Measurements from ENCODE around the gene EMID1.

EMID1 gene

DNA sequence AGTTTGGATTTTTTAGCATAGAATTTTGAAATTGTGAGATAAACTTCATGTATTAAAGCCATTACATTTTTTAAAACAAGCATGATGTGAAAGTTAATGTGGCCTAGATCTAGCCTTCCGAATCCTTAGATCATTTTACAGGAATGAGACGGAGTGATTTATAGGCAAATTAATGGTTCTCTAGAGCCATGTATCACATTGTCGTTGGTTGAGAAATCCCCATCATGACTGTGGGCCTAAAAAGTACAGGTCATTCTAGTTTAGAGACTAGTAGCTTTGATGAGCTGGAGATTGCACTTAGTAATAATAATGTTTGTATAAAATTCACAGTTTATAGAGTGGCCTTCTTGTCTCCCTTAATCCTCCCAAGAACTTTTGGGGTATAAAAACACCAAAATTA lies 69.5 kb downstream of the EMID1 start:
- Histone ChIP-seq H3K9me3 (no peaks in the 10 kb centered on the region), H3K4me3 (no peak overlapping the region), H3K27me3 (ENCODE audit: low read depth) (no peaks in the 10 kb centered on the region), H3K36me3 (replicated peaks) (peaks cover 100% of the 10 kb centered on the region), H3K4me1 (peaks cover 48% of the 10 kb centered on the region)
- no peak for DNase-seq (ENCODE audit: low spot score in 2 of 2)
- in situ Hi-C loops (cut with MboI; ENCODE audit: low sequenced_read_pairs), result no loop called here

DNA sequence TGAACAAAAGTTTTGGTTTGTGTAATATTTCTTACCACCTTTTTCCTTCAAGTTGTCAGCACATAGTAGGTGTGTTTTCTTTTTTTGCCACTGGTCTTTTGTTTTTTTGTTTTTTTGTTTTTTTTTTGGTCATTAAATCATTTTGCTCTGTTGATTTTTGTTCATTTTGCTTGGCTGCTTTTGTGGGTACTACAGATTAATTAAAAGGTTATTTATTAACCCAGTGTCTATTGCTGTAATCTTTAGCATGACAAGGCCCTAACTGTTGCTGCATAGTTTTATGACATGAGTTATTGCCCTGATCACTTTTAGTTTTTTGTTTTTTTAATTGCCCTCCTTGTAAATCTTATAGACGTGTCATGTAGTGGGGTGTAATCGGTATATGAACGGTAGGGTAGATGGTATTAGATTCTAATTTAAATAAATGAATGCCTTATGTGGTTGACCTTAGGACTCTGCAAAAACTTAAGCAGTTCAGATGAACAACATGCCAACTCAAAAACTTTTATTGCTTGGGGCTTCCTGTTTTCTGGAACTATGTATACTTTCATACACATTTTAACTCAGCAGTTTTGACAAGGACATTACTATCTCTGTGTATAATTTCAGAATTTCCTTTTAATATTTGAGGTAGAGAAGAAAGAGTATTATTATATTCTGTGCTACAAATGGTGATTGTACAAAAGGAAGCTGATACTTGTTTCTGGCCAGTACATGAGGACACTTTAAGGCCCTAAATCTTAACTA lies 70.3 kb downstream of the EMID1 start:
- Histone ChIP-seq H3K36me3 (replicated peaks) (peaks cover 97% of the 10 kb centered on the region), H3K9me3 (no peaks in the 10 kb centered on the region), H3K4me3 (no peak overlapping the region), H3K27me3 (ENCODE audit: low read depth) (no peaks in the 10 kb centered on the region), H3K4me1 (peaks cover 40% of the 10 kb centered on the region)
- DNase-seq (ENCODE audit: low spot score in 2 of 2), result no peak
- in situ Hi-C loops (cut with MboI; ENCODE audit: low sequenced_read_pairs), result no loop called here

DNA sequence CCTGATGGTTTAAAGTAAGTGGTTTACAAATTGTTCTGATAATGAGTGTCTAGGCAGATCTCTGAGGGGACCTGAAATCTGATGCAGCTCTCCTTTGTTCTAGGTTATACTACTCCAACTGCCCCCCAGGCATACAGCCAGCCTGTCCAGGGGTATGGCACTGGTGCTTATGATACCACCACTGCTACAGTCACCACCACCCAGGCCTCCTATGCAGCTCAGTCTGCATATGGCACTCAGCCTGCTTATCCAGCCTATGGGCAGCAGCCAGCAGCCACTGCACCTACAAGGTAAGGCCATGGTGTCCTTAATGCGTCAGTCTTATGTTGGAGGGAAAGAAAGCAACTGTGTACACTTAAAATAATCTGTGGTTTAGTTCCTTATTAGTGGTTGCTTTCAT lies 72.2 kb downstream of the EMID1 start:
- in situ Hi-C loops (cut with MboI; ENCODE audit: low sequenced_read_pairs), result no loop called here
- no peaks in the 10 kb centered on the region for H3K9me3 ChIP-seq
- H3K27me3 ChIP-seq (ENCODE audit: low read depth), result no peaks in the 10 kb centered on the region
- H3K36me3 ChIP-seq (replicated peaks), result peaks cover 97% of the 10 kb centered on the region
- no peak for DNase-seq (ENCODE audit: low spot score in 2 of 2)
- H3K4me3 ChIP-seq, result no peak overlapping the region
- peaks cover 22% of the 10 kb centered on the region for H3K4me1 ChIP-seq

DNA sequence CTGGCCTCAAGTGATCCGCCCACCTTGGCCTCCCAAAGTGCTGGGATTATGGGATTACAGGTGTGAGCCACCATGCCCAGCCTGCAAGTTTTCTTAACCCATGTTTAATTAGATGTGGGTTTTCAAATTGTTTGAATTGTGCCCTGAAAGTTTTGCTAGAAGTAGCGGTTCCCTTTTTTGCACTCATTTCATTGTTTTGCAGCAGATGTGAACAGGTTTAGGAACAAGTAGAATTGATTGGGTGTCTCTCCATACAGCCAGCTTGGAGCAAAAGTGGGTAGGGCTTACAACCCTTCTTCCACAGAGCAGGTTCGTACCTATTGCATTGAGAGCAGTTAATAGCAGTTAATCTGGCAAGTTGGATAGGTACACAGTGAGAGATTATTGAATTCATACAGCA lies 78.5 kb downstream of the EMID1 start:
- in situ Hi-C loops (cut with MboI; ENCODE audit: low sequenced_read_pairs), result no loop called here
- H3K36me3 ChIP-seq (replicated peaks), result peaks cover 97% of the 10 kb centered on the region

DNA sequence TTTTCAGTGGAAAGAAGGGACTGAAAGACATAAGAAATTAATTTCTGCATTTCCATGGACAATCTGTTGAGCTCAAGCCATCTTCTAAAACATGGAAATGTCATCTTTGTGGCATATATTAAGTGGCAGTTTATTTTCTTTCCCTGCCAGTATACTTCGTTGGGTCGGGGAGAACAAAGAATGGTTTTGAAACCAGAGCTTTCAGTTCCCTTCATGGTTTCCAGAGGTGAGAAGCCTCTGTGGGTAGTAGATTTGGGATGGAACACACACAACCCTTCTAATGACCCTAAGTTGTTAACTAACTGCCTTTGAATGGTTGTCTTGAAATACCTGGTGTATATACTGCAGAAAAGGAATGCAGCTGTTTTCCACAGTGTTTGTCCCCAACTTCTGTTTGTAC lies 83.1 kb downstream of the EMID1 start:
- H3K9me3 ChIP-seq, result no peaks in the 10 kb centered on the region
- H3K4me3 ChIP-seq, result no peak overlapping the region
- H3K36me3 ChIP-seq (replicated peaks), result peaks cover 98% of the 10 kb centered on the region
- no peaks in the 10 kb centered on the region for H3K27me3 ChIP-seq (ENCODE audit: low read depth)
- DNase-seq (ENCODE audit: low spot score in 2 of 2), result no peak
- in situ Hi-C loops (cut with MboI; ENCODE audit: low sequenced_read_pairs), result no loop called here
- H3K4me1 ChIP-seq, result no peaks in the 10 kb centered on the region

More for the DNA sequence above, 78.5 kb downstream of the EMID1 start:
- DNase-seq (ENCODE audit: low spot score in 2 of 2), result no peak
- H3K4me1 ChIP-seq, result no peaks in the 10 kb centered on the region
- no peaks in the 10 kb centered on the region for H3K9me3 ChIP-seq
- H3K27me3 ChIP-seq (ENCODE audit: low read depth), result no peaks in the 10 kb centered on the region
- H3K4me3 ChIP-seq, result no peak overlapping the region

DNA sequence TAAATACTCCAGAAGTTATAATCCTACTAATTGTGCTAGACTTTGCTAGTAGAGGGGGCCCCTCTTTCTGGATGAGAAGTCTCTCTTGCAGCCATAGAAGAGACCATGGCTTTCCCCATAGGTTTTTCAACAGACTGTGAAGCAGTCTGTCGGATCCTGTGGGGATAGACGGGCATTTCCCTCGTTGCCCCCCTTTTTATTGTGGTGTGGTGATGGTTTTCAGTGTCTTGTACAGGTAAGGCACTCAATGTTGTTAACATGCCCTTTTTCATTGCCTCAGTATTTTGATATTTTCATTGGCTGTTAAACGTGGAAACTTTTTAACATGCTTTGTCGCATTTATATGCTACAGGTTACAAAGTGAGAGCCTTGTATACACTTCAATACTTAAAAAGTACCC lies 84.4 kb downstream of the EMID1 start:
- no peaks in the 10 kb centered on the region for H3K27me3 ChIP-seq (ENCODE audit: low read depth)
- no peaks in the 10 kb centered on the region for H3K4me1 ChIP-seq
- in situ Hi-C loops (cut with MboI; ENCODE audit: low sequenced_read_pairs), result no loop called here
- DNase-seq (ENCODE audit: low spot score in 2 of 2), result no peak
- peaks cover 98% of the 10 kb centered on the region for H3K36me3 ChIP-seq (replicated peaks)
- H3K9me3 ChIP-seq, result no peaks in the 10 kb centered on the region
- no peak overlapping the region for H3K4me3 ChIP-seq

DNA sequence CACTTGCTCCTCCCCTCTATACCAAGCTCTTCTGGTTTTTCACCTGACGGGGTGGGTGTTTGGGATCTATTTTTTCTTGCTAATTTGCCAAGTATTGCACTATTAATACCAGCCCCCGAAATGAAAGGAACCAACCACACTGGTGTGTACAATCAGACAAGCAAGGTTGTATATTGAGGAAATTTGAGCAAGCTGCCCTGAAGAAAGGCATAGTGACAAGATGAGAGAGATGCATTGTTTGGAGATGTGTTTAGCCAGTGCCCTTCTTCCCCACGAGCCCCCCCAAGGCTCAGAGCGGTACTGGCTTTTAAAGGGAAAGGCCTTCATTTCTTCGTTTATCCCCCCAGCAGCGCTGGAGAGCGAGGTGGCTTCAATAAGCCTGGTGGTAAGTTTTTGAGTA lies 85.5 kb downstream of the EMID1 start:
- in situ Hi-C loops (cut with MboI; ENCODE audit: low sequenced_read_pairs), result no loop called here
- Histone ChIP-seq H3K9me3 (no peaks in the 10 kb centered on the region), H3K36me3 (replicated peaks) (peaks cover 98% of the 10 kb centered on the region), H3K4me1 (no peaks in the 10 kb centered on the region), H3K27me3 (ENCODE audit: low read depth) (no peaks in the 10 kb centered on the region), H3K4me3 (no peak overlapping the region)
- no peak for DNase-seq (ENCODE audit: low spot score in 2 of 2)

DNA sequence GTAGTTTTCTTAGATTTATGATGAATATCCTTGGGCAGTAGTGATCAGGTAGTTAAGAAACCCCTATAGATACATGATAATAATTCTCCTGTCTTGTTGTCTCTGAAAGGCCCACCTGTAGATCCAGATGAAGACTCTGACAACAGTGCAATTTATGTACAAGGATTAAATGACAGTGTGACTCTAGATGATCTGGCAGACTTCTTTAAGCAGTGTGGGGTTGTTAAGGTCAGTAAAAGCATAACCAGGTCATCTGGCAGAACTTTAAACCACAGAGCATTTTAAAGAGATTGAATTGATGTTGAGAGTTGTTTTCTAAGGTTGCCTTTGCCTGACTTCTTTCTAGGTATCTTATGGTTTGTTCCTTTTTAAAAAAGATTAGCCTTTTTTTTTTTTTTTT lies 86.7 kb downstream of the EMID1 start:
- Histone ChIP-seq H3K36me3 (replicated peaks) (peaks cover 98% of the 10 kb centered on the region), H3K27me3 (ENCODE audit: low read depth) (no peaks in the 10 kb centered on the region), H3K9me3 (no peaks in the 10 kb centered on the region), H3K4me3 (no peak overlapping the region), H3K4me1 (no peaks in the 10 kb centered on the region)
- in situ Hi-C loops (cut with MboI; ENCODE audit: low sequenced_read_pairs), result no loop called here
- no peak for DNase-seq (ENCODE audit: low spot score in 2 of 2)

DNA sequence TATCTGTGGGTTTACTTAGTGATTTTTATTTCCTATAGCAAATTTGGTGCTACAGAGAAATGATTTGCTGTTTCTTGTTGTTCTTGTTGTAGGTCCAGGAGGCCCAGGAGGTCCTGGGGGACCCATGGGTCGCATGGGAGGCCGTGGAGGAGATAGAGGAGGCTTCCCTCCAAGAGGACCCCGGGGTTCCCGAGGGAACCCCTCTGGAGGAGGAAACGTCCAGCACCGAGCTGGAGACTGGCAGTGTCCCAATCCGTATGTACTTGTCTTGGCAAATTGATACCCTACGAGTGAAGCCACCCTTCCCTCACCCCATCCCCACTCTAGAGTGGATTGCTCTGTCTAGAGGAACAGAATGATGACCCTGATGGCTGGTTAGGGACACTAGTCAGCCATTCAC lies 92.9 kb downstream of the EMID1 start:
- Histone ChIP-seq H3K9me3 (no peaks in the 10 kb centered on the region), H3K4me3 (no peak overlapping the region), H3K36me3 (replicated peaks) (peaks cover 72% of the 10 kb centered on the region), H3K4me1 (no peaks in the 10 kb centered on the region), H3K27me3 (ENCODE audit: low read depth) (no peaks in the 10 kb centered on the region)
- in situ Hi-C loops (cut with MboI; ENCODE audit: low sequenced_read_pairs), result no loop called here
- no peak for DNase-seq (ENCODE audit: low spot score in 2 of 2)

DNA sequence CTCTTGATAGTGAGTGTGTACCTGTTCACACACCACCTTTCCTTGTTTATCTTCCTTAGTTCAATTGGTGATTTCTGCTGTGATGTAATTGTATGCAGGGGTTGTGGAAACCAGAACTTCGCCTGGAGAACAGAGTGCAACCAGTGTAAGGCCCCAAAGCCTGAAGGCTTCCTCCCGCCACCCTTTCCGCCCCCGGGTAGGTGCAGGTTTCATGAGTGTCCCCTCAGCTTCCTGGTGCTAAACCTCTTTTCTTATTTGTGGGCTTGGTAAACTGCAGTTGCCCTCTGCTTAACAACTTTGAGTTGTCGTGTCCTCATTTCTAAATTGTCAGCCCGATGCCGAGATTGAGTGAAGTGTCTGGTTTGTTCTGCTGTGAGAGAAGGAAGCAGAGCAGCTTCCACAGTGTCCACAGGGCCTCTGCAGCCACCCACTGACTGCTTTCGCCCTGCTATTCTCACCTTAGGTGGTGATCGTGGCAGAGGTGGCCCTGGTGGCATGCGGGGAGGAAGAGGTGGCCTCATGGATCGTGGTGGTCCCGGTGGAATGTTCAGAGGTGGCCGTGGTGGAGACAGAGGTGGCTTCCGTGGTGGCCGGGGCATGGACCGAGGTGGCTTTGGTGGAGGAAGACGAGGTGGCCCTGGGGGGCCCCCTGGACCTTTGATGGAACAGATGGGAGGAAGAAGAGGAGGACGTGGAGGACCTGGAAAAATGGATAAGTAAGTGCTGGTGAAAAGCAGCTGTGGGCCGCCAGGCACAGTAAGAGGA lies 93.6 kb downstream of the EMID1 start:
- Histone ChIP-seq H3K36me3 (replicated peaks) (peaks cover 65% of the 10 kb centered on the region), H3K9me3 (no peaks in the 10 kb centered on the region), H3K4me3 (no peak overlapping the region), H3K4me1 (no peaks in the 10 kb centered on the region), H3K27me3 (ENCODE audit: low read depth) (no peaks in the 10 kb centered on the region)
- no peak for DNase-seq (ENCODE audit: low spot score in 2 of 2)
- in situ Hi-C loops (cut with MboI; ENCODE audit: low sequenced_read_pairs), result no loop called here

DNA sequence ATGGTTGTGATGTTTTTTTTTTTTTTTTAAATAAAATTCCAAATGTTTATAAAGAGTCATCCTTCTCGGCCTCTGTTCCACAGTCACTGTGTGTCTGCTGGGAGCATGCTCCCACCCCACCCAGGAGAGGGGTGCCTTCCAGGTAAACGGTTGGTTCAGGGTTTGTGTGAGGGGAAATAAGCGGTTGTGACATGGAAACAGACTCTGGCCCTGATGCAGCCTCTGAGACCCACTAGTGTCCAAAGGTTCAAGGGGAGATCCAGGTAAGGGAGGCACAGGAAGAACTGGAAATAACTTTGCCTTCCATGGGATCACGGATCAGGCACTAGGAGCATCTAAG lies 94.7 kb downstream of the EMID1 start:
- in situ Hi-C loops (cut with MboI; ENCODE audit: low sequenced_read_pairs), result no loop called here

DNA sequence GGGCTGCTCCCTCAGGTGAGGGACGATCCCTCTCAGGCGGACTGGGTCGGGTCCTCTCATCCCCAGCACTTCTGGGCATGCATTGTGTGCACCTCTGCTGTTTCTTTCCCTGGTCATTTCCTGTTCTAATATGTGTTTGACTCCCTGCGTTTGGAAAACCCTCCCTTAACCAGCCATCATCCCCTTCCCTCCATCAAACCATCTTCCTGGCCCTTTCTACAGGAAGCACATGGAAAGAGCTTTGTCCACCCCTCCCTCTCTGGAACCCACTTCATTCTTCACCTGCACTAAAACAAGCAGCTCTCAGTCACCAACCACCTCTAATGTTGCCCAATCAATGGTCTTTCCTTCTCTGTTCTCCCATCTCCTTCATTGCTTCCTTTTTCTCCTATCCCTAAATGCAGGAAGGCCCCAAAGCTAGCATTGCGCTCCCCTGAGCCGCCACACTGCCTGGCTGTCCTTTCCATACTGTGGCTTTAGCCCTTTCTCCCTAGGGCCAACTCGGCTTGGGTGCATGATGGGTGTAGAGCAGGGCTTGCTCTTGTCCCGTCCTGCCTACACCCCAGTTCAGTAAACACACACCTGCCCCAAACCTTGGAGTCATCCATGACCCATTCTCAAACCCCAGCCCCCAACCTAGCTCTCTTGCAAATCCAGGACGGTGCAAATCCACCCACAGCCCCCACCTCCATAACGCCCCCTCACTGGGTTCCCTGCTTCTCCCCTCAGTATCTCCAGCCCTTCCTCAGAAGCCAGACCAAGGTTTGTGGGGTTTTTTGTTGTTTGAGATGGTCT lies 95.3 kb downstream of the EMID1 start:
- Histone ChIP-seq H3K4me1 (peaks cover 3% of the 10 kb centered on the region; the same call in 1 of the 2 replicates), H3K9me3 (no peaks in the 10 kb centered on the region), H3K27me3 (ENCODE audit: low read depth) (no peaks in the 10 kb centered on the region), H3K36me3 (replicated peaks) (peaks cover 48% of the 10 kb centered on the region), H3K4me3 (no peak overlapping the region)
- DNase-seq (ENCODE audit: low spot score in 2 of 2), result no peak
- in situ Hi-C loops (cut with MboI; ENCODE audit: low sequenced_read_pairs), result no loop called here

More for the DNA sequence above, 94.7 kb downstream of the EMID1 start:
- DNase-seq (ENCODE audit: low spot score in 2 of 2), result no peak
- Histone ChIP-seq H3K27me3 (ENCODE audit: low read depth) (no peaks in the 10 kb centered on the region), H3K4me3 (no peak overlapping the region), H3K36me3 (replicated peaks) (peaks cover 54% of the 10 kb centered on the region), H3K9me3 (no peaks in the 10 kb centered on the region), H3K4me1 (no peaks in the 10 kb centered on the region)

DNA sequence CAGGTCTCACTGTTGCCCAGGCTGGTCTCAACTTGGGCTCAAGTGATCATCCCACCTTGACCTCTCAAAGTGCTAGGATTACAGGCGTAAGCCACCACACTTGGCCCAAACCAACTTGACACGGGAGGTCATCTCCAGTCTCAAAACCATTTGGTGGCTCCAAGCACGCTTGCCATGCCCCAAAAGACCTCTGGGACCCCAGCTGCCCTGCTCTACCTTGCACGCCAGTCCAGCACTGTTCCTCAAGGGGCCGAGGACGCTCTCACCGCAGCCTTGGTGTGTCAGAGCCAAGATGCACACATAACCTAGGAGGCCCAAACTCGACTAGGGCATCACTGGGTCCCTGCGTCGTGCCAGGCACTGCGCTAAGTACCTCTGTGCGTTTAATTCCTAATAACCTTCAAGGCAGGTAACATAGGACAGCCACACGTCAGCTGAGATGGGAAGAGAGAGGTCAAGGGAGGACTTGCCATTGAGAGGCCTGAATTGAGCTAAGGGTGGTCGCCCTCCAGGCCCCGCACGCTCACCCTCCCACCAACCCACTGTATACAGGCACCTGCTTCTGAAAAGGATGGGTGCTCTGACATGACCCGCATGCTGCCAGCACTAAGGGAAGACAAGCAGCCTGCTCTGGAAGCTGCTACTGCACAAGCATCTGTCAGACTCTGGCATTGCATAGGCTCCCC lies 96.2 kb downstream of the EMID1 start:
- no peak for DNase-seq (ENCODE audit: low spot score in 2 of 2)
- Histone ChIP-seq H3K27me3 (ENCODE audit: low read depth) (no peaks in the 10 kb centered on the region), H3K36me3 (replicated peaks) (peaks cover 40% of the 10 kb centered on the region), H3K4me1 (peaks cover 3% of the 10 kb centered on the region; the same call in 1 of the 2 replicates), H3K9me3 (no peaks in the 10 kb centered on the region), H3K4me3 (no peak overlapping the region)
- in situ Hi-C loops (cut with MboI; ENCODE audit: low sequenced_read_pairs), result no loop called here

DNA sequence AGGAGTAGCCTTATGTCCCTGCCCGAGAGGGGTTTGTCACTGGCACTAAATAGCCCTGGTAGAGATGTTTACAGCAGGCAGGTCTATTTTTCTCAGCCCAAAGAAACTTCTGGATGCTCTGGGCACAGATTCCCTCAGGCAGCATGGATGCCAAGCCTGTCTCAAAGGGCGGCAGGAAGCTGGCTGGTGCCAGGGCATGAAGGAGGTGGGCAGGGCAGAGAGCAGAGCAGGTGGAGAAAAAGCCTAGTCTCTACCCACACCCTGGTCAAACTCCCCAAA lies 96.6 kb downstream of the EMID1 start:
- in situ Hi-C loops (cut with MboI; ENCODE audit: low sequenced_read_pairs), result no loop called here
- H3K4me1 ChIP-seq, result peaks cover 3% of the 10 kb centered on the region; the same call in 1 of the 2 replicates

More for the DNA sequence above, 96.6 kb downstream of the EMID1 start:
- H3K4me3 ChIP-seq, result no peak overlapping the region
- H3K9me3 ChIP-seq, result no peaks in the 10 kb centered on the region
- DNase-seq (ENCODE audit: low spot score in 2 of 2), result no peak
- no peaks in the 10 kb centered on the region for H3K27me3 ChIP-seq (ENCODE audit: low read depth)
- peaks cover 35% of the 10 kb centered on the region for H3K36me3 ChIP-seq (replicated peaks)
